NT2/D1 (cell line): ENCODE measurements around the gene ZFHX3.

Source experiments
- YY1 ChIP-seq: IDR thresholded peaks from 2 replicates; pipeline ENCODE4 v1.6.1; 2011; ENCODE audit not compliant: insufficient read length, insufficient read depth
- ZNF274 ChIP-seq: IDR thresholded peaks from 2 replicates; pipeline ENCODE4 v1.6.1; 2011; ENCODE audit warnings: mild to moderate bottlenecking, low read depth, low read length

DNA sequence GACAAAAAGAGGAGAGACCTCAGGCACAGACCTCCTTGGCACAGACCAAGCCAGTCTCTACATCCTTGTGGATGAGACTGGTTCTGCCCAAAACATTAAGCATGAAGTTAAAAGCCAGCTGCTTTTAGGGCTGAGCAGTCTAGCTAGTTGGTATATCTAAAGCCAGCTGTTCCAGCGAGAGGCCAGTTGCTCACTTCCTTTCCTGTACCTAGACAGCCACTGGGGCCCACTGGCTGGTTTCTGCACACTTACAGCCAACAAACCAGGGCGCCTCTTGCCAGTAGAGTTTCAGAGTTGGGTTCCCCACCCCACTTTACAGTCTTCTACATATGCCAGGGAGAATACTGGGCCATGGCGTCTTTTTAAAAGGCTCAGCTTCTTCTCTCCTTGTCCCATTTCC lies 242.4 kb downstream of the ZFHX3 start:
- TF ChIP-seq ZNF274 (no peak), YY1 (no peak)
